Fibroblast of skin of left quadriceps (primary cell): ENCODE measurements around the gene EIF4A3.
"Not testable (repeated sequence)": the region's sequence is repeated elsewhere in the genome, so short reads cannot be mapped to it uniquely, and the experiment has no call there.

ENCODE experiments used
- DNase-seq, 2 experiments: peaks; one replicate each; pipeline ENCODE4 v3.0.0-alpha.2; 2013; ENCODE audit warnings: low read depth in 2 of 2

Gene EIF4A3

GRCh38 chr17:80173126-80173525 is 26.2 kb upstream of the EIF4A3 start:
- DNase-seq: no peak

DNA sequence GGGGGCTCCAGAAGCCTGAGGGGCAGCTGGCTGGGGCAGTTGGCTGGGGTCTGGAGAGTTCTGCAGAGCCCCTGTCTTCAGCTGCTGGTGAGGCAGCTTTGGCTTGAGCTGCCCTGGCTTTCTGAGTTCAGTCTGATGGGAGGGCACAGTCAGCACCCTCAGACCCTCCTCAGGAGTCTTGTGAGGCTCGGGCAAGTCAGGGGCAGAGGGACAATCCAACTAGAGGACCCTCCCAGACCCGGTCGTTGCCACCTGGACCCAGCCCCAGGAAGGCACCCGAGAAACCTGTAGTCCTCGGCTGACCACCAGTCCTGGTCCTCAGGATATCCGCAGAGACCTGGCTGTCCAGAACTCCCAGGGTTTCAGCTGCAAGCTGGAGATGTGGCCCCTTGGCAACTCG is 24.8 kb upstream of the EIF4A3 start:
- DNase-seq: no peak

GRCh38 chr17:80169784-80170500 is 23.0 kb upstream of the EIF4A3 start, which contains the start of gene CARD14:
Gene CARD14, plus strand, starts transcription at chr17:80170030. Its CDS starts 11,409 bp downstream, at chr17:80181439.
- DNase-seq: no peak

DNA sequence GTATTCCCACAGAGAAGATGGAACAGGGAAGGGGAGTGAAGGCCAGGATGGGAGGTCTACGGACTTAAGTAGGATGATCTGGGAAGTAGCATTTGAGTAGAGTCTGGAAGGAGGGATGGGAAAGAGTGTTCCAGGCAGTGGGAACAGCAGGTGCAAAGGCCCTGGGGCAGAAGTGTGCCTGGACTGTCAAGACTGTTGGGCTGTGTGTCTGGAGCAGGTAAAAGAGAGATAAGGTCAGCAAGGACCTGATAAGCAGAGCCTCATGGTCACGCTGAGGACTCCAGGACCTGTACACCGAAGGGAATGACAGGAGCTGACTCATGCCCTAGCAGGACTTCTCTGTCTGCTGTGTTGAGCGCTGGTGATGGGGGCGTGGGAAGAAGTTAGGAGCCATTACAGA is 22.2 kb upstream of the EIF4A3 start:
- DNase-seq: no peak

GRCh38 chr17:80168371-80168770 is 21.4 kb upstream of the EIF4A3 start:
- DNase-seq: no peak

DNA sequence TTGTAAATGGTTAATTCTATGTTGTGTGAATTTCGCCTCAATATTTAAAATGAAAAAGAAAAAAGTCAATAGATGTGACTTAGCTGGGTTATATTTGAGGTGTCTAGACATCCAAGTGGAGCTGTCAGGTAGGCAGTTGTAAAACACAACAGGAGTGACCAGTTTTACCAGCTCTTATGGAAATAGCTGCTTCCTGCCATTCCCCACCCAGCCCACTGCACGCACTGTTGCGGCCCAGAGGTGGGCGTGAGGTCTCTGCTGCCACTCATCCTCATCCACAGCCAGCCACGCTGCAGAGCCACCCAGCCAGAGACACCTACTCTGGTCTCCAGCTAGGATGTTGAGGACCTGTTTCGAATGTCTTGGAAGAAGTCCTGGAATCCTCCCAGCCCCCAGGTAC is 19.5 kb upstream of the EIF4A3 start:
- no peak for DNase-seq

DNA sequence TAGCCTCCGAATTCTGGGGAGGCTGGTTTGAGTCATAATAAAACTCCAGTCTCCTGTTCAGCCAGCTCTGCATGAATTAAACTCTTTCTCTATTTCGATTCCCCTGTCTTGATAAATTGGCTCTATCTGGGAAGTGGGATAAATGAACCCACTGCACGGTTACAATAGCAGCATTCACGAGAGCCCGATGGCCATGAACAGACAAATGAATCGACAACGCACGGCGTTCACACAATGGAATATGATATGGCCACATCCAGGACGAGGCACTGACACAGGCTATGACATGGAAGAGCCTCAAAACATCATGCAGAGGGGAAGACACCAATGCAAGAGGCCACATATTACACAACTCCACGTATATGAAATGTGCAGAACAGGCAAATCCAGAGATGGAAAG is 17.3 kb upstream of the EIF4A3 start:
- DNase-seq: no peak

GRCh38 chr17:80163336-80163735 is 16.4 kb upstream of the EIF4A3 start:
- DNase-seq: no peak

DNA sequence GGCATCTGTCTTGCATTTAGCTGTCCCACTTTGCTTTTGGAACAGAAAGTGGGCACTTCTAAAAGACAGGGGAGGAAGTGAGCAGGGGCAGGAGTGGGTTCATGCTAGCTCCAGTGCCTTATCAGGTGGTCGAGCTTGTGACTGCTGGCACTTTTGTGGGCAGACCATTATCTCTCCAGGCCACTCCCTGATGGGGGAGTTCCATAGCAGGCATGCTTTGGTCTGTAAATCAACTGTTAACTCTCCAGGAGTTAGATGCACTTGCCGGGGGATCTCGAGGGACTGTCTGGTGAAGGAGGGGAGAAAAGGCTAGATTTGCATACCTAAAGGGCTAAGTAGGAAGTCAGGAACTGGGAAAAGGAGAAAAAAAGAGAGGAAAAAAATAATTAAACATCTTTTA is 13.6 kb upstream of the EIF4A3 start:
- DNase-seq: no peak

DNA sequence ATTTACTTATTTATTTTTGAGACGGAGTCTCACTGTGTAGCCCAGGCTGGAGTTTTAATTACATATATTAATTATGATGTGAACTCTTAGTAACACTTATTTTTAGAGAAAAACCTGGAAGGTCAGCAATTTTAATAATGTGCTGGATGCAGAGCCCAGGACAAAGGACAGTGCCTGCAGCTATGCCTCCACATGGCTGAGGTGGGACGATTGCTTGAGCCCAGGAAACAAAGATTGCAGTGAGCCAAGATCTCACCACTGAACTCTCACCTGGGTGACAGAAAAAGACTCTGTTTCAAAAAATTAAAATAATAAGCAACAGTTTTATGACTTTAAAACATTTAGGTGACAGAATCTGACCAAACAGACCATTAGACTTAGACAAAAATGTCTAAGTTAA is 11.9 kb upstream of the EIF4A3 start:
- no peak for DNase-seq

- DNase-seq: not testable (repeated sequence)
Measured at GRCh38 chr17:80155600-80155999, 8.7 kb upstream of the EIF4A3 start.

DNA sequence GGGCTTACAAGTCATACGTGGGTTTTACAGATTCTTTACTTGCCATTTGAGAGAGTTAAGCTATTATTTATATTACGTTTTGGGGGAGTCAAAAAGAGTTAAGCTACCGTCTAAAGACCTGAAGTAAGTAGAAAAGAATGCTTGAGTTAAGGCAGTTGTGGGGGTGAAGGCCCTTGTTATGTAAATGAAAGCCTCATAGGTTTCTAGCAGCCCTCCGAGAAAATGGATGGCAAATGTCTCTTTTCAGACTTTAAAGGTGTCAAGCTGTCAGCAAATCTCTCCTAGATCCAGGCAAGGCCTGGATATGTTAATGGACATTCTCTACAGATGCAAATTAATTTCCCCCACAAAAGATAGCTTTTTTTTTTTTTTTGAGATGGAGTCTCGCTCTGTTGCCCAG is 7.2 kb upstream of the EIF4A3 start:
- no peak for DNase-seq

DNA sequence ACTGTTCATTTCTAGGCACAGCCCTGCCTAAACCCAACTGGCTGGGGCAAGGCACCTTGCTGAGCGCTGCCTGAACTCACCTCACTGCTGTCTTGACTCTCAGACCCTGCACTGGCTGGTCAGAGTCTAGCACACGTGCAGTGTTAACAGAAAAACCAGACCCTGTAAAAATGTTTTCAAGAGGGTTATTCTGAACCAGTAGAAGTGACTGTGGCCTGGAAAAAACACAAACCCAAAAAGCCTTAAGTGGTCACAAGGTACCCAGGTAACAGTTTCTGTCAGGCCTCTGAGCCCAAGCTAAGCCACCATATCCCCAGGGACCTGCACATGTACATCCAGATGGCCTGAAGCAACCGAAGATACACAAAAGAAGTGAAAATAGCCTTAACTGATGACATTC is 6.1 kb upstream of the EIF4A3 start:
- no peak for DNase-seq

- no peak for DNase-seq
Measured at GRCh38 chr17:80152081-80152702, 5.3 kb upstream of the EIF4A3 start.

GRCh38 chr17:80151333-80151732 is 4.4 kb upstream of the EIF4A3 start:
- DNase-seq: peak; percentile 27 to 36

GRCh38 chr17:80146121-80147034 is 550 bp downstream of the EIF4A3 start:
- no peak for DNase-seq

DNA sequence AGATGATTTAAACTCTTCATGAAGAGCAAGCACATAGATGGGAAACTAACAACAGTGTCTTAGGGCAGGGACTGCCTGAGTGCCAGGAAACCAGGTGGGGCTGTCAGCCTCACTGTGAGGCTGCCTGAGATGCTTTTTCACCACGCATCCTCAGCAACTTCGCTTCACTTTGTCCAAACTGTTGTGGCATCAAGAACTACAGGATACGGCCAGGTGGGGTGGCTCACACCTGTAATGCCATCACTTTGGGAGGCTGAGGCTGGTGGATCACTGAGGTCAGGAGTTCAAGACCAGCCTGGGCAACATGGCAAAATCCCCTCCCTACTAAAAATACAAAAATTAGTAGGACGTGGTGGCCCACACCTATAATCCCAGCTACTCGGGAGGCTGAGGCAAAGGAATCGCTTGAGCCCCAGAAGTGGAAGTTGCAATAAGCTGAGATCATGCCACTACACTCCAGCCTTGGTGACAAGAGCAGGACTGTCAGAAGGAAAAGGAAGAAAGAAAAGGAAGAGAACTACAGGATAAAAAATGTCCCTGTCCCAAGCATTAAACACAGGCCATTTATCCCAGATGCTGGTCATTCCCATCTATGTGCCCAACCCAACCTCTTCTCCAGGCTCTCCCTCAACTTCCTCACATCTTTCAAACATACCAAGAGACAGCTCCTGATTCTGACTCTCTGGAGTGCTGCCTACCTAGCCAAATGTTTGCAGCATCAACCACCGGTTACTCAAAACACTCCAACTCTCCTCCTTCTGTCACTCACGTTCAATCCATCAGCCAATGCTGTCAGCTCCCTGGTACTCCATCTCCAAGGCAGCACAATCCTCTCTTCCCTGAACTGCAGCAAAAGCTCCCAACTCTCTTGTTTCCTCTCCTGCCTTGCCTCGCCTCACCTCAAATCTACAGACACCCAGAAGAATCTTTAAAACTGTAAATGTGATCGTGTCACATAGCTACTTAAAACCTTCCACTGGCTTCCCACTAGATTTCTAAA is 1.6 kb downstream of the EIF4A3 start:
- no peak for DNase-seq

- DNase-seq: no peak
Measured at GRCh38 chr17:80142929-80143328, 4.0 kb downstream of the EIF4A3 start.

GRCh38 chr17:80141463-80142165 is 5.3 kb downstream of the EIF4A3 start:
- DNase-seq: no peak

GRCh38 chr17:80138856-80139426 is 8.0 kb downstream of the EIF4A3 start:
- no peak for DNase-seq
